Activated naive CD4-positive, alpha-beta T cell treated with anti-CD3 and anti-CD28 coated beads, Interleukin-2, amount 50 U/mL, for 24 hours (primary cell): Measurements from ENCODE around the gene ABCA3.

Experiments
- H3K27ac Mint-ChIP-seq: one replicate; pipeline ENCODE4 v1.8.0; 2021; ENCODE audit warnings: mild to moderate bottlenecking, mixed read lengths
- H3K27me3 Mint-ChIP-seq: one replicate; pipeline ENCODE4 v1.8.0; 2021; ENCODE audit warnings: mixed read lengths
- H3K36me3 Mint-ChIP-seq: one replicate; pipeline ENCODE4 v1.8.0; 2021; ENCODE audit warnings: mixed read lengths
- H3K4me1 Mint-ChIP-seq: one replicate; pipeline ENCODE4 v1.8.0; 2021; ENCODE audit warnings: mixed read lengths
- H3K4me3 Mint-ChIP-seq: one replicate; pipeline ENCODE4 v1.8.0; 2021; ENCODE audit warnings: mild to moderate bottlenecking, mixed read lengths
- H3K9me3 Mint-ChIP-seq: one replicate; pipeline ENCODE4 v1.8.0; 2021; ENCODE audit warnings: mixed read lengths

ABCA3 gene

DNA sequence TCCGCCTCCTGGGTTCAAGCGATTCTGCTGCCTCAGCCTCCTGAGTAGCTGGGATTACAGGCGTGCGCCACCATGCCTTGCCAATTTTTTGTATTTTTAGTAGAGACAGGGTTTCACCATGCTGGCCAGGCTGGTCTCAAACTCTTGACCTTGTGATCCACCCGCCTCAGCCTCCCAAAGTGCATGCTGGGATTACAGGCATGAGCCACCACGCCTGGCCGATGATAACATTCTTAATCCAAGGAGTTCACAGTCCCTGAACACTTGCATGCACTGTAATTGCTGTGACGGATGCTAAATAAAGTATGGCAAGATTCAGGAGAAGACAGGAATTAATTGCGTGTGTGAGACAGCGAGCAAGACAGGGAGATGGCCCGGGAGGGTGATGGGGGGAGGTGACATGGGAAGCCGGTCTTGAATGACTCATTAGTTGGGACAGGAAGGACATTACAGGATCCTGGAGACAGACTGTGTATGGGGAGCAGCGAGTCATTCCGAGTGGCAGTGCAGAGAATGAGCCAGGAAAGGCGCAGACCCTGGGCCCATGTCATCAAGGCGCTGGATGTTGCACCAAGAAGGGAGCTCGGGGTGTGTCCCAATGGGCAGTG is 6.7 kb downstream of the ABCA3 start:
- Mint-ChIP-seq H3K9me3 (no peaks in the 10 kb centered on the region), H3K27ac (no peak overlapping the region), H3K27me3 (peaks cover 2% of the 10 kb centered on the region), H3K36me3 (no peaks in the 10 kb centered on the region), H3K4me1 (no peaks in the 10 kb centered on the region), H3K4me3 (no peak overlapping the region)

DNA sequence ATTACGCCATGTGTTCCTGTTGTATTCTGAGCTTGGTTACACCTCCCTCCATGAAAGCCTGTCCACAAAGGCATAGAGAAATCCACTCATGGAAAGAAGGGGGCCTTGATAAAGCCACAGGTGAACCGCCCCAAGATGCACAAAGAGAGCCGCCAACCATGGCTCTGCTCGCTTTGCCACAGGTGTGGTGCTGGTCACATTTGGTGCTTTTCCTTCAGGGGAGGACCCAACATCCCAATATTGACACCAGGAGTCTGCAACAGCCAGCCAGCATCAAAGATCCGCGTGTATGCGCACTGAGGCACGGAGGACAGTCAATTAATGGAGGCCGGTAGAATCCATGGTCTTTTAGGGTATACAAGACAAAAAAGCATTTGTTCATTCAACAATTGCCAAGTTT is 7.3 kb downstream of the ABCA3 start:
- Mint-ChIP-seq H3K4me3 (no peak overlapping the region), H3K36me3 (no peaks in the 10 kb centered on the region), H3K9me3 (no peaks in the 10 kb centered on the region), H3K4me1 (no peaks in the 10 kb centered on the region), H3K27ac (no peak overlapping the region), H3K27me3 (peaks cover 2% of the 10 kb centered on the region)

DNA sequence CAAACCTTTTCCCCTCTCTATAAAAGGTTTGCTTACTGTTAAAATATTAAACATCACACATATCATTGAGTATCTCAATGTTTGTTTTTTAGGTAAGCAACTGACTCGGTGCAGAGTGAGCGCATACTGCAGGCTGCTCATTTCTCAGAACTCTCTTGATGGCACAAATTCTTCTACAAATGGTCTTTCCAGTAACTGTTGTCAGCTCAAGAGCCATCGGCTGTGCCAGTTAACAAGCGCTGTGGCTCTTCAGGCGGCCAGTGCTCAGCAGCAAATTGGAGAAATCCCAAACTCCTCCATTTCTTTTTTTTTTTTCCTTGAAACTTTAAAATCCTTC is 8.6 kb downstream of the ABCA3 start:
- peaks cover 2% of the 10 kb centered on the region for H3K27me3 Mint-ChIP-seq
- H3K9me3 Mint-ChIP-seq: no peaks in the 10 kb centered on the region
- H3K27ac Mint-ChIP-seq: no peak overlapping the region
- H3K36me3 Mint-ChIP-seq: no peaks in the 10 kb centered on the region
- no peaks in the 10 kb centered on the region for H3K4me1 Mint-ChIP-seq
- H3K4me3 Mint-ChIP-seq: no peak overlapping the region

DNA sequence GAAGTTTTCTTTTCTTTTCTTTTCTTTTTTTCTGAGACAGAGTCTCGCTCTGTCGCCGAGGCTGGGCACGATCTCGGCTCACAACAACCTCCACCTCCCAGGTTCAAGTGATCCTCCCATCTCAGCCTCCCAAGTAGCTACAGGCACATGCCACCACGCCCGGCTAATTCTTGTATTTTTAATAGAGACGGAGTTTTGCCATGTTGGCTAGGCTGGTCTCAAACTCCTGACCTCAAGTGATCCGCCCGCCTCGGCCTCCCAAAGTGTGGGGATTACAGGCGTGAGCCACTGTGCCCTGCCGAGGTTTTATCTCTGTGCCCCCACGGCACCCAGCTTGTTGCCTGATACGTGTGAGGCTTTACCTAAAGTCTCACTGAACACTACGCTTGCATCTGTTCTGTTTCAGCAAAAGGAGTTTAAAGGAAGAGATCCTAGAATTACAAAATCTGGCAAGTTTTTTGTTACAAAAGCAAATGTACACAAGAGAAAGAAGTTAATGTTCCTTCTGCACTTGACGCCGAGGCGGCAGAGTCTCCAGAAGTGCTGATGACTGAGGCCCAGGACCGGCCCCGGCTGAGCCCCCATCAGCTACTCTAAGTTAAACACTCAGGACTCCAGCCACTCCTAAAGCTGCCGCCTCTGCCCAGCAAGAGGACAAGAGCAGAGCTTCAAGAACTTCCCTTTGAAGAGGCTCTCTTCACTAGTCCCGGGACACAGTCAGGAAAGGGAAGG is 9.2 kb downstream of the ABCA3 start:
- H3K27ac Mint-ChIP-seq: no peak overlapping the region
- no peaks in the 10 kb centered on the region for H3K36me3 Mint-ChIP-seq
- no peaks in the 10 kb centered on the region for H3K4me1 Mint-ChIP-seq
- peaks cover 2% of the 10 kb centered on the region for H3K27me3 Mint-ChIP-seq
- H3K4me3 Mint-ChIP-seq: no peak overlapping the region
- no peaks in the 10 kb centered on the region for H3K9me3 Mint-ChIP-seq

DNA sequence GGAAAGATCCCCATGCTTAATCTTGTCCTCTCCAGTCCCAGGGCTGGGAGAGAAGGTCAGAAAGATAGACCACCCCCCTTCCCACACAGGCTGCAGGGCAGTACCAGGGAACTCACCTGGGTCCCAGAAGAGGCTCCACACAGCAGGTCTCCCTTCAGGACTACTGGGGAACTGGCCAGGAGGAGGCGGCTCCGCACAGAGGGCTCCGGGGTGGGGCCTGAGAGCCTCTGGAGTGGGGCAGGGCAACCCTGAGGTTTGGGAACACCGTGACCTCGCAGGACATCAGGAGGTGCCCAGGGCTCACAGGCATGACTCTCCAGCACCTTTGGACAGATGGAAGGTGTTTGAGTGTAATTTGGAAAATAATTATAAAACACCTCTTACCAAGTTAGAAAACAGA is 11.0 kb downstream of the ABCA3 start:
- no peak overlapping the region for H3K27ac Mint-ChIP-seq

DNA sequence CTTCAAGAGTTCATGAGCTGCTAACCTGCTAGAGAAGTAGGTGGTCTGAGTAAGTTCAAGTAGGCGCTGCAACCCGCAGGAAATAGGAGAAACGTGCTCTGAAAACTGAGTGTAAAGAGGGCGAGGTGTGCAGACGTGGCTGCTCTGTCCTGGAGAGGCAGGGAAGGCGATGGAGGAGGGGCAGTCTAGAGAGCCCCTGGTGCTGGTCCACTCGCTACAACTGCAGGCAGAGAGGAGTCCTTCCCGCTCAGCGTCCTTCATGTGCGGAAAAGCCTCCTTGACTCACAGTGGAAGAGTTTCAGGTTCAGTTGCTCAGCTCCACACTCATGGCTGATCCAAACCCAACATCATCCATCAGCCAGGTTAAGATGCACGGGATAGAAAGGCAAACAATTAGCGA is 12.1 kb downstream of the ABCA3 start:
- H3K4me3 Mint-ChIP-seq: no peak overlapping the region
- no peaks in the 10 kb centered on the region for H3K4me1 Mint-ChIP-seq
- H3K36me3 Mint-ChIP-seq: no peaks in the 10 kb centered on the region
- H3K27ac Mint-ChIP-seq: no peak overlapping the region
- H3K27me3 Mint-ChIP-seq: peaks cover 2% of the 10 kb centered on the region
- no peaks in the 10 kb centered on the region for H3K9me3 Mint-ChIP-seq

More for the DNA sequence above, 11.0 kb downstream of the ABCA3 start:
- Mint-ChIP-seq H3K4me1 (no peaks in the 10 kb centered on the region), H3K9me3 (no peaks in the 10 kb centered on the region), H3K36me3 (no peaks in the 10 kb centered on the region), H3K27me3 (peaks cover 2% of the 10 kb centered on the region), H3K4me3 (no peak overlapping the region)

DNA sequence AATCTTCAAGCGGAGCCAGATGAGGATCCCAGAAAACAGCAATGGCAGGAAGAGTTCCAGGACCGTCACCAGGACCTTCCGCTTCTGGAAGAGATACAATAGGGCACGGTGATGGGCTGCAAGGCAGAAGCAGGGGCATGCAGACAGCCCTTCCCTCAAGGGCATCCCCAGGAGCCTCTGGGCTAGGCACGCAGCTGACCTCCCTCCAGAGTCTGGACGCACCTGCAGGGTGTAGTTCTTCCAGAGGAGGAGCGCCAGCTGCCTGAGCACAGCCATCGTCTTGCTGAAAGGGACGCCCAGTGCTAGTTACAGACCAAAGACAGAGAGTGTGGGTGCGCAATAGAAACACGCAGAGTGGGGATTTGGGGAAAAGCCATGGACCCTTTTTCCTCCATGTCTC is 14.3 kb downstream of the ABCA3 start:
- no peak overlapping the region for H3K4me3 Mint-ChIP-seq
- no peaks in the 10 kb centered on the region for H3K4me1 Mint-ChIP-seq
- no peaks in the 10 kb centered on the region for H3K9me3 Mint-ChIP-seq
- no peaks in the 10 kb centered on the region for H3K36me3 Mint-ChIP-seq
- H3K27me3 Mint-ChIP-seq: no peaks in the 10 kb centered on the region
- no peak overlapping the region for H3K27ac Mint-ChIP-seq

DNA sequence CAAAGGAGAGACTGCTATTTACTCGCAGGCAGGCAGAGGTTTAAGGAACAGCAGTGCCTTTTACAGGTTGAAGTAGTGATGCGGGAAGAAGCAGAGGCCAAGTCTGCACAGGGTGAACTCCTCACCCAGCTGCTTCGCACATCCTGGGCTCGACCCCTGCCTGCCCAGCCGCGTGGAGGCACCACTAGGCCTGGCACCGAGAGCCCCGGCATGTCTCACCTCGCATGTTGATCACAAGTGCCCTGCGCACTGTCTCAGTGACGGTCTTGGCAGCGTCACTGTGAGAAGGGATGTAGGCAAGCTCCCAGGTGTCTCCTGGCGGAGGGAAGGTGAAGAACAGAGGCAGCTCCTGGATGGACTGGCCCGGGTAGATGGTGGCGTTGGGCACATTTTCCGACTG is 14.7 kb downstream of the ABCA3 start:
- H3K27me3 Mint-ChIP-seq: no peaks in the 10 kb centered on the region
- no peaks in the 10 kb centered on the region for H3K9me3 Mint-ChIP-seq
- no peak overlapping the region for H3K27ac Mint-ChIP-seq
- no peaks in the 10 kb centered on the region for H3K4me1 Mint-ChIP-seq
- no peaks in the 10 kb centered on the region for H3K36me3 Mint-ChIP-seq
- H3K4me3 Mint-ChIP-seq: no peak overlapping the region

DNA sequence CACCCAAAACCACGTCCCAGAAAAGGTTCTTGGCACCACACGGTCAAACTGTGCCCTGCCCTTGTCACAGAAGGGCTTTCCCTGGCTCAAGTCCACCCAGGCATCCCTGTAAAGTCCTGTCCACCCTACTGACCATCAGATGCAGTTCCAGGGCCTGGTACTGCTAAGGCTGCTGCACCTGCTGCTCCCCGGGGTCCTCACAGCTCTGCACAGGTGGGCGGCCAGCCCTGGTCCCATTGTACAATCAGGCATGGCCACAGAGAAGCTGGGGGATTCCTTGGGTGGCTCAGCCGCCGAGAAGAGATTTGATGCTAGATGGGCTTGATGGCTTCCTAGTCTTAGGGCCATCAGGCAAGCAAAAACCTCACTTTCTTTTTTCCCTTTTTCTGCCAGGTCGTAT is 15.3 kb downstream of the ABCA3 start:
- no peaks in the 10 kb centered on the region for H3K36me3 Mint-ChIP-seq
- H3K4me3 Mint-ChIP-seq: no peak overlapping the region
- H3K9me3 Mint-ChIP-seq: no peaks in the 10 kb centered on the region
- H3K4me1 Mint-ChIP-seq: no peaks in the 10 kb centered on the region
- H3K27me3 Mint-ChIP-seq: no peaks in the 10 kb centered on the region
- no peak overlapping the region for H3K27ac Mint-ChIP-seq

DNA sequence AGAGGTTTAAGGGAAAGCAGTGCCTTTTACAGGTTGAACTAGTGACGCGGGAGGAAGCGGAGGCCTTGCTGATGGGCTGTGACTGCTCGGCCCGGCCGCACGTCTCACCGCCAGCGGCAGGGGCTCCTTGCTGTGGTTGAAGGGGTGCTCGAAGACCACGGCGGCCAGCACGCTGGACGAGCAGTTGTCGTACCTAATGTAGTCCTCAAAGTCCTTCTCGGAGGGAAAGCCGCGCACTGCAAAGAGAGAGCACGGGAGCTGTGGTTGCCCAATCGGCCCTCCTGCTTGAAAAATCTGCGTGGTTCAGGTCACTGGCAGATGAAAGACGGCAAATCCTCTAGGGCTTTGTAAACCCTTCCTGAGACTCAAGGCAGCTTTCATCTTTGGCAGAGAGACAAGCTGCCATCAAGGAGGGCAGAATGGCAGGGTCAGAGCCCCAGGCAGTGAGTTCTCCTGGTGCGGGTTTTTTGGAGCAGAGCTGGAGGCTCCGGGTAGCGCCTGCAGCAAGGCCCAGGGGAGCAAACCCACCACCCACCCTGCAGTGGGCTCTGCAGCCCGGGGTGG is 16.1 kb downstream of the ABCA3 start:
- no peaks in the 10 kb centered on the region for H3K9me3 Mint-ChIP-seq
- H3K27ac Mint-ChIP-seq: no peak overlapping the region
- H3K4me3 Mint-ChIP-seq: no peak overlapping the region
- H3K36me3 Mint-ChIP-seq: no peaks in the 10 kb centered on the region
- no peaks in the 10 kb centered on the region for H3K27me3 Mint-ChIP-seq
- H3K4me1 Mint-ChIP-seq: no peaks in the 10 kb centered on the region

DNA sequence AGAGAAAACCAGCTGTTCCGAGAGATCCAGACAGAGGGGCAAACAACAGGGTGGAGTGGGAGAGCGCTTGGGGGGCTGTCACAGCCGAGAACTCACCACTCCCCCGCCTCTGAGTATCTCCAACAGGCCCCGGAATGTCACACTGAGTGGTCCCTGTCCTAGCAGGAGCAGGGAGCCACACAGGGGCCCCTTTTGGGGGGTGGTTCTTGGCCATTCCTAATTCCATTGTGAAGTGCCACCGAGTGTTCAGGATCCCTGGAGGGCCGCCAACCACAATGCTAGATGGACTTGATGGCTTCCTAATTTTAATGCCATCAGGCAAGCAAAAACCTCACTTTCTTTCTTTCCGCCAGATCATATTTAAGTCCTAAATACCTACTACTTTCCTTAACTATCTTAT is 16.8 kb downstream of the ABCA3 start:
- Mint-ChIP-seq H3K27ac (no peak overlapping the region), H3K36me3 (no peaks in the 10 kb centered on the region), H3K4me1 (no peaks in the 10 kb centered on the region), H3K9me3 (no peaks in the 10 kb centered on the region), H3K27me3 (no peaks in the 10 kb centered on the region), H3K4me3 (no peak overlapping the region)

DNA sequence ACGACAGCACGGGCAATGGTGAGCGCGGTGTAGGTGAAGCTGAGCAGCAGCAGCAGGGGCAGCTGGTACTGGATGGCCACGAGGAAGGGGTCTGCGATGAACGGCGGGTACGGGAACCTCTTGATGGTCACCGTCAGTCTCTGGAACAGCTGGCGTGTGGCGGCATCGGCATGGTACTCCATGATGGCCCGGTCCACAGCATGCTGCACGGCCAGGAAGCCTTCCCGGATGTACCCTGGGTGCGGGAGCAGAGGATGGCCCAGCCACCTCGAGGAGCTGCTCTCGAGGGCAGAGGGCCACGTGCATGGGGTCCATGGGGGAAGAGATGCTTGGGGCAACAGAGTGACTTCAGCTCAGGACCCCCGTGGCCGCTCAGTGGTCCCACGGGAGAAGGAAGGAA is 20.9 kb downstream of the ABCA3 start:
- H3K4me3 Mint-ChIP-seq: no peak overlapping the region
- H3K27me3 Mint-ChIP-seq: no peaks in the 10 kb centered on the region
- no peaks in the 10 kb centered on the region for H3K4me1 Mint-ChIP-seq
- no peak overlapping the region for H3K27ac Mint-ChIP-seq
- no peaks in the 10 kb centered on the region for H3K9me3 Mint-ChIP-seq
- no peaks in the 10 kb centered on the region for H3K36me3 Mint-ChIP-seq

DNA sequence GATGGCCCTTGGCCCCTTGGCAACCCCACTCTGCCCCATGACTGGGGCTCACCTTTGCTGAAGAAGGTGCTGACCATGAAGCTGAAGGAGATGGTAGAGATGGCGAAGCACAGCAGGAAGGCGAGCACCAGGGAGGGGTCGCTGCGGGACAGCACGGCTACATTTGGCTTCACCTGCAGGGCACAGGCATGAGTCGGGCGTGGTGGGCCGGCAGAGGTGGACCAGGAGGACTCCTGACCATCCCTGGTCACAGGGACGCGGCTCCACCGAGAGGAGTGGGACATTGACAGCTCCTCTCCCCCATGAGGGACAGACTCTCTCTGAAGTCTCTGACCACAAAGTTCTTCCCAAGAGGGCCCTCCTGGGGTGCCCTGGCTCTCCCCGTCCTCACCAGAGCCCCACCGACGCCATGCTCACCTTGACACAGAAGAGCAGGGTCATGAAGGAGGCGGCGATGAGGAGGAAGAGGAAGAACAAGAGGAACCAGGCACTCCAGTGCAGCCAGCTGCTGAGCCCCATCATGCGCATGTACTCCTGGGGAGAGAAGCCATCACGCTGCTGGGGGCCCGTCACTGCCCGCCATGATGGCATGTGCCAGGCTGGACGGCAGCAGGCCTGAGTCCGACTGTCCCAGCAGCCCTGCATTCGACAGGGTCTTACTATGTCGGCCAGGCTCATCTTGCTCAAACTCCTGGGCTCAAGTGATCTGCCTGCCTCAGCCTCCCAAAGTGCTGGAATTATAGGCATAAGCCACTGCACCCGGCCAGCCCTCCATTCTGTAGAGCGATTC is 23.1 kb downstream of the ABCA3 start:
- no peaks in the 10 kb centered on the region for H3K4me1 Mint-ChIP-seq
- H3K36me3 Mint-ChIP-seq: no peaks in the 10 kb centered on the region
- H3K9me3 Mint-ChIP-seq: no peaks in the 10 kb centered on the region
- no peak overlapping the region for H3K27ac Mint-ChIP-seq
- no peaks in the 10 kb centered on the region for H3K27me3 Mint-ChIP-seq
- no peak overlapping the region for H3K4me3 Mint-ChIP-seq

DNA sequence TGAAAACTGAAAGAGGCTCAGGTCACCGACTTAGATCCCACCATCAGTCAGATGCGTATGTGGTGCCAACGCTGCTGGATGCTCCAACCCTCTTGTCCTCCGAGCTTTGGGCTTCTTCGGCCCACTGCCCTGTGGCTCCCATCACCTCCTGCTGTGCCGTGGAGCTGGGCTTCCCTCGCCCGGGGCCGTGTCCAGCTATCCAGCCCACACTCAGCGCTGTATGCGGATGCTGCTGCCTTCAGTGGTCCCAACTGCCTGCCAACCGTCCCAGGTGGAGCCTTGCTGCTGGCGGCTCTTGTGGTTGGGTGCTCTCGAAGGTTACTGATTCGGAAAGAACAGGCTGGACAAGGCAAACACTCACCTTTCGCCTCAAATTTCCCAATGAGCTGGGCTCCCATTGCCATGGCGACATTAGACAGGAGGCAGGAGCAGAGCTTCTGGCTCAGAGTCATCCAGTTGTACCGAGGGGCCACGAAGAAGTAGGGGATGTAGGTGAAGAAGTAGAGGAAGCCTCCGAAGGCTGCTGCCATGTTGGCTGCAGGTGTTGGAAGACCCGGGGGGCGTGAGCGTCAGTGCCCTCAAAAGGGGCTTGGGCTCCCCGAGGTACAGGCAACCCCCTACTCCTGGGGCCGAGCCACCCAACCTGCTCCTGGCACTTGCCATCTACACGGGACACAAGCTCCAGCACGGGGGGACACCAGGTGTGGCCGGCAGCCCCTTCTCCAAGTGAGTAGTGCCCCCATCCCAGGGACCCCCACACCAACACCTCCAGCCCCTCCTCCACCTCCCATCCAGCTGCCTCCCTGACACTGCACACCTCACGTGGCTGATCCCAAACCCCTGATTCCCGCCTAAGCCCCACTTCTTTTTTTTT is 32.2 kb downstream of the ABCA3 start:
- Mint-ChIP-seq H3K9me3 (no peaks in the 10 kb centered on the region), H3K27ac (no peak overlapping the region), H3K36me3 (no peaks in the 10 kb centered on the region), H3K4me1 (no peaks in the 10 kb centered on the region), H3K27me3 (no peaks in the 10 kb centered on the region), H3K4me3 (no peak overlapping the region)

DNA sequence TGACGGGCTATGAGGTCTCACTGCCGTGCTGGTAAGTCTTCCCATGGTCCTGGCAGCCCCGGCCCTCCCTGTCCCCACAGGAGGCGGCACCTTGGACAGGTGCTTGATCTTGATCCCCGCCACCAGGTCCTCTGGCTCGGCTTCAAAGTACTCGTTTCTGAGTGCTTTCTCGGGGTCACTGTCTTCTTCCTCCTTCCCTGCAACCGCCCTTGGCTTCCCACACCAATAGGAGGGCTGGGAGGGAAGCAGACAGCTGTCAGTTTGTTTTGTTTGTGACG is 40.7 kb downstream of the ABCA3 start:
- H3K27ac Mint-ChIP-seq: no peak overlapping the region
- H3K9me3 Mint-ChIP-seq: no peaks in the 10 kb centered on the region
- H3K4me3 Mint-ChIP-seq: no peak overlapping the region
- H3K36me3 Mint-ChIP-seq: no peaks in the 10 kb centered on the region
- H3K27me3 Mint-ChIP-seq: no peaks in the 10 kb centered on the region
- H3K4me1 Mint-ChIP-seq: no peaks in the 10 kb centered on the region
